Thymus (tissue), 11 donors: ENCODE data around the gene PPM1H. TPM values are rescaled to one million over a fixed set of nuclear protein-coding genes. Genes with fewer than 3 reads are reported as not detected.

ENCODE experiments used
- DNase-seq, 9 donors: peaks; one replicate each; pipeline ENCODE4 v3.0.0-alpha.2; 2013; ENCODE audit warnings: low spot score in 9 of 9, low read depth in 6 of 9, missing footprints in 1 of 9
- H3K27ac ChIP-seq, 2 donors: one replicate each; pipeline ENCODE4 v1.5.1; 2013; ENCODE audit warnings: control low read depth in 1 of 2, low read depth in 1 of 2, low read length in 1 of 2, mild to moderate bottlenecking in 1 of 2, moderate library complexity in 1 of 2
- H3K27me3 ChIP-seq, 2 donors: one replicate each; pipeline ENCODE4 v1.5.1; 2013; ENCODE audit warnings: low read length in 1 of 2; ENCODE audit not compliant: control insufficient read depth in 2 of 2, insufficient read depth in 1 of 2
- H3K36me3 ChIP-seq, 2 donors: one replicate each; pipeline ENCODE4 v1.5.1; 2013; ENCODE audit warnings: low read length in 1 of 2, mild to moderate bottlenecking in 1 of 2, moderate library complexity in 1 of 2; ENCODE audit not compliant: control insufficient read depth in 2 of 2, insufficient read depth in 2 of 2
- H3K4me1 ChIP-seq, 2 donors: one replicate each; pipeline ENCODE4 v1.5.1; 2013; ENCODE audit warnings: low read length in 2 of 2; ENCODE audit not compliant: control insufficient read depth in 2 of 2, insufficient read depth in 2 of 2
- H3K4me3 ChIP-seq, 2 donors: one replicate each; pipeline ENCODE4 v1.5.1; 2013; ENCODE audit warnings: low read length in 2 of 2, control low read depth in 1 of 2, mild to moderate bottlenecking in 1 of 2
- H3K9me3 ChIP-seq, 2 donors: one replicate each; pipeline ENCODE4 v1.5.1; 2013; ENCODE audit warnings: low read length in 1 of 2, mild to moderate bottlenecking in 1 of 2; ENCODE audit not compliant: control insufficient read depth in 2 of 2, insufficient read depth in 1 of 2
- WGBS: extraction: QIAGEN DNeasy Blood & Tissue Kit; methylation state at CpG from one replicate; pipeline ENCODE4 v1.1.7; 2013; 5-methylcytosine and 5-hydroxymethylcytosine counted together
- polyA plus RNA-seq: library from polyadenylated mRNA; stranded (reverse); fragments of 200-250 nt; gene quantifications from one replicate; pipeline ENCODE4 v1.2.3, GENCODE V29; 2013
- total RNA-seq: library from RNA; stranded (reverse); fragments of 120-200 nt; gene quantifications from one replicate; pipeline ENCODE4 v1.2.4, GENCODE V29; 2013
- donor health status: healthy.

PPM1H gene
- total and polyA plus RNA-seq, 2 donors, result 3.6 to 7.8 TPM

GRCh38 chr12:62784576-62784975 is 150.4 kb downstream of the PPM1H start:
- Histone ChIP-seq H3K9me3 (no peaks in the 10 kb centered on the region), H3K4me3 (no peak overlapping the region), H3K27me3 (no peaks in the 10 kb centered on the region), H3K36me3 (no peaks in the 10 kb centered on the region), H3K4me1 (peaks cover 3 to 27% of the 10 kb centered on the region in 2 donors), H3K27ac (no peak overlapping the region)
- WGBS, result 97% methylated on average over 4 of the region's 4 CpGs
- no peak for DNase-seq

- H3K4me3 ChIP-seq, result no peak overlapping the region
- peaks cover 3 to 27% of the 10 kb centered on the region in 2 donors for H3K4me1 ChIP-seq
- no peak overlapping the region for H3K27ac ChIP-seq
- H3K9me3 ChIP-seq, result no peaks in the 10 kb centered on the region
- 92% methylated on average over 6 of the region's 6 CpGs for WGBS
- no peaks in the 10 kb centered on the region for H3K36me3 ChIP-seq
- DNase-seq, result no peak
- H3K27me3 ChIP-seq, result no peaks in the 10 kb centered on the region
These were observed 151.1 kb downstream of the PPM1H start for GRCh38 chr12:62783881-62784280.

GRCh38 chr12:62781136-62781880 is 153.6 kb downstream of the PPM1H start:
- no peaks in the 10 kb centered on the region for H3K27me3 ChIP-seq
- H3K27ac ChIP-seq, result no peak overlapping the region
- H3K4me3 ChIP-seq, result no peak overlapping the region
- H3K4me1 ChIP-seq, result peaks cover 3 to 24% of the 10 kb centered on the region in 2 donors
- no peak for DNase-seq
- H3K36me3 ChIP-seq, result no peaks in the 10 kb centered on the region
- WGBS, result 96% methylated on average over 9 of the region's 9 CpGs
- no peaks in the 10 kb centered on the region for H3K9me3 ChIP-seq

- no peak for DNase-seq
- H3K9me3 ChIP-seq, result no peaks in the 10 kb centered on the region
- H3K27me3 ChIP-seq, result no peaks in the 10 kb centered on the region
- H3K27ac ChIP-seq, result no peak overlapping the region
- H3K36me3 ChIP-seq, result no peaks in the 10 kb centered on the region
- H3K4me1 ChIP-seq, result peaks cover 0 to 16% of the 10 kb centered on the region in 2 donors
- H3K4me3 ChIP-seq, result no peak overlapping the region
These were observed 155.5 kb downstream of the PPM1H start for GRCh38 chr12:62779488-62779887.

GRCh38 chr12:62778187-62778586 is 156.8 kb downstream of the PPM1H start:
- Histone ChIP-seq H3K36me3 (no peaks in the 10 kb centered on the region), H3K4me3 (no peak overlapping the region), H3K27me3 (no peaks in the 10 kb centered on the region), H3K27ac (no peak overlapping the region), H3K9me3 (no peaks in the 10 kb centered on the region), H3K4me1 (peaks cover 0 to 16% of the 10 kb centered on the region in 2 donors)
- no peak for DNase-seq
- WGBS, result 100% methylated on average over 3 of the region's 3 CpGs

GRCh38 chr12:62776997-62777396 is 158.0 kb downstream of the PPM1H start:
- Histone ChIP-seq H3K4me1 (peaks cover 0 to 16% of the 10 kb centered on the region in 2 donors), H3K27ac (no peak overlapping the region), H3K9me3 (no peaks in the 10 kb centered on the region), H3K27me3 (no peaks in the 10 kb centered on the region), H3K4me3 (no peak overlapping the region), H3K36me3 (no peaks in the 10 kb centered on the region)
- whole genome bisulfite sequencing, result 97% methylated on average over 2 of the region's 2 CpGs
- DNase-seq, result no peak

GRCh38 chr12:62776575-62776974 is 158.4 kb downstream of the PPM1H start:
- no peaks in the 10 kb centered on the region for H3K36me3 ChIP-seq
- no peak for DNase-seq
- H3K27ac ChIP-seq, result no peak overlapping the region
- H3K9me3 ChIP-seq, result no peaks in the 10 kb centered on the region
- H3K4me3 ChIP-seq, result no peak overlapping the region
- peaks cover 0 to 15% of the 10 kb centered on the region in 2 donors for H3K4me1 ChIP-seq
- no peaks in the 10 kb centered on the region for H3K27me3 ChIP-seq

- no peaks in the 10 kb centered on the region for H3K9me3 ChIP-seq
- H3K4me1 ChIP-seq, result no peaks in the 10 kb centered on the region
- 95% methylated on average over 8 of the region's 8 CpGs for WGBS
- no peak overlapping the region for H3K4me3 ChIP-seq
- H3K36me3 ChIP-seq, result no peaks in the 10 kb centered on the region
- no peak overlapping the region for H3K27ac ChIP-seq
- H3K27me3 ChIP-seq, result no peaks in the 10 kb centered on the region
- DNase-seq, result no peak
These were observed 160.2 kb downstream of the PPM1H start for GRCh38 chr12:62774794-62775193.

- 100% methylated on average over 4 of the region's 4 CpGs for WGBS
- Histone ChIP-seq H3K4me1 (peaks cover 0 to 2% of the 10 kb centered on the region in 2 donors), H3K4me3 (no peak overlapping the region), H3K27ac (no peak overlapping the region), H3K9me3 (no peaks in the 10 kb centered on the region), H3K27me3 (no peaks in the 10 kb centered on the region), H3K36me3 (no peaks in the 10 kb centered on the region)
- DNase-seq, result no peak
These were observed 162.5 kb downstream of the PPM1H start for GRCh38 chr12:62772416-62772955.
